ENCODE results near the gene RXRA. TPM values are rescaled to one million over a fixed set of nuclear protein-coding genes. Genes with fewer than 3 reads are reported as not detected.
"Not testable (repeated sequence)": the region's sequence is repeated elsewhere in the genome, so short reads cannot be mapped to it uniquely, and the experiment has no call there.

RXRA gene
- total RNA-seq, 1 donor = 11.2 TPM

DNA sequence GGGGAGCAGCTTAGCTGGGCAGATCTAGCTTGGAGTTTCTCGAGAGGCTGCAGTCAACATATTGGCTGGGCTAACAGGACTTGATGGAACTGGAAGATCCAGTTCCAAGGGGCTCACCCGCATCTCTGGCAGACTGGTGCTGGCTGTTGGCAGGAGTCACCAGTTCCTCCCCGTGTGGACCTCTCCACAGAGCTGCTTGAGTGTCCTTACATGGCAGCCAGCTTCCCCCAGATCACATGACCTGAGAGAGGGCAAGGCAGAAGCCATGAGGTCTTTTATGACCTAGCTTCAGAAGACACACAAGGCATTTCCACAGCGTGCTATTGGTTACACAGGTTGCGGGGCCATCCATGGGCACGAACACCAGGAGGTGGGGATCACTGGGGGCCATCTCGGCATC, 26.4 kb upstream of the RXRA start:
- Histone ChIP-seq H3K4me3 (ENCODE audit: low read length) (no peak overlapping the region), H3K27me3 (ENCODE audit: insufficient read depth, low read length) (no peaks in the 10 kb centered on the region), H3K4me1 (ENCODE audit: insufficient read depth, low read length) (no peaks in the 10 kb centered on the region), H3K9me3 (ENCODE audit: low read depth, low read length) (no peaks in the 10 kb centered on the region)

DNA sequence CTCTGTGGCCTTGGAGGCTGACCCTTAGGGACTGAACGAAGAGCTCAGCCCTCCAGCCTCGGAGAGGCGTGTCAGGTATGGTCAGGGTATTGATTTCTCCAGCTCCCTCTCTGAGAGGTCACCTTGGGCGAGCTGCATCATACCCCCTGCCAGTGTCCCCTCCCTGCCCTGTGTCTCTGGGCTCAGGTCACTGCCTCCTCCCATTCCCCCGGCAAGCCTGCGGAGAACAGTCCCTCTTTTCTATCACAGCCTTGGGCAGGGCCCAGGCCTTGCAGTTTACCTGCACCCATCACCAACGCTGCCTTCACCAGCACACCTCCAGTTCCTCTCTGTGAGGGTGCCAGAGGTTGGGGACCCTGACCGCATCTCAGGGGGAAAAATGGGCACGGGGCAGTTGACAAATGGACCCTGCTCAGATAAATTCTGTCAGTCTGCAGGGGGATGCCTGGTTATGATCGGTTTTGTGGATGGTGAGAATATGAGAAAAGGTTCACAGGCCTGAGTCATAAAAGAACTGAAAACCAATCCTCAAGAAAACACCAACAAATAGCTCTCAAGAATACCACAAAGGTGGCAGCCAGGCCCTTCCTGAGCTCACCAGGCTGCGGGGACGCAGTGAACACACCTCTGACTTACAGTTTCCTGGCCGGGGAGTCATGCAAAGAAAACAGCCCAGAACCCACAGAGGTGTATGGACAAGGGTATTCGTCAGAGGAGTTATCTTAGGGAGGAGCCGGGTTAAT, 24.7 kb upstream of the RXRA start:
- Histone ChIP-seq H3K27me3 (ENCODE audit: insufficient read depth, low read length) (no peaks in the 10 kb centered on the region), H3K4me3 (ENCODE audit: low read length) (no peak overlapping the region), H3K4me1 (ENCODE audit: insufficient read depth, low read length) (no peaks in the 10 kb centered on the region), H3K9me3 (ENCODE audit: low read depth, low read length) (no peaks in the 10 kb centered on the region)

DNA sequence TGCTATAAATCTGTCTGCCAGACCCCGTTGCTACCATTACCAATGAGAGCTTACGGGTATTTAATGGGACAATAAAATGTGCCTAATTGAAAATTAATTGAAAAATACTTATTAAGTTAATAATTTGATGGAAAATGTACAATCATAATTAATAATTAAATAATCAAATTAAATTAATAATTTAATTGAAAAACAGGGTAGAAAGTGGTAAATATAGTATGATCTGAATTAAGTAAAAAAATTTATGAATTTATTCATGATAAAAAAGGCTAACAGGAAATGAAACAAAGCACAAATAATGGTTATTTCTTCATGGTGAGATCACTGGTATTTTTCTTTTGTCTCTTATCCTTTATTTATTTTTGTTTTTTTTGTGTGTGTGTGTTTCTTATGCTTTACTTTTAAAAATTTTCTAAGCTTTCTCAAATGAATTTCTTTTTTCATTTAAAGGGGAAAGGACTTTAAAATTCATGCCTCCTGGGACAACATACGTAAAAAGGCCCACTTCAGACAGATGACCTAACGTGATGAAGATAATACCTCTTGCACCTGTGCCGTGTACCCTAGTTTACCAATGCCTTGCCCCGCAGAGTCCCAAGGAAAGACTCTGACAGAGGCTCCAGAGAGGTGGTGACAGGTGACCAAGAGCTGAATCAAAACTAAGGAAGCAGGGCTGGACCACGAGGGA, 24.0 kb upstream of the RXRA start:
- H3K9me3 ChIP-seq (ENCODE audit: low read depth, low read length) = no peaks in the 10 kb centered on the region
- no peak overlapping the region for H3K4me3 ChIP-seq (ENCODE audit: low read length)
- H3K4me1 ChIP-seq (ENCODE audit: insufficient read depth, low read length) = no peaks in the 10 kb centered on the region
- no peaks in the 10 kb centered on the region for H3K27me3 ChIP-seq (ENCODE audit: insufficient read depth, low read length)

DNA sequence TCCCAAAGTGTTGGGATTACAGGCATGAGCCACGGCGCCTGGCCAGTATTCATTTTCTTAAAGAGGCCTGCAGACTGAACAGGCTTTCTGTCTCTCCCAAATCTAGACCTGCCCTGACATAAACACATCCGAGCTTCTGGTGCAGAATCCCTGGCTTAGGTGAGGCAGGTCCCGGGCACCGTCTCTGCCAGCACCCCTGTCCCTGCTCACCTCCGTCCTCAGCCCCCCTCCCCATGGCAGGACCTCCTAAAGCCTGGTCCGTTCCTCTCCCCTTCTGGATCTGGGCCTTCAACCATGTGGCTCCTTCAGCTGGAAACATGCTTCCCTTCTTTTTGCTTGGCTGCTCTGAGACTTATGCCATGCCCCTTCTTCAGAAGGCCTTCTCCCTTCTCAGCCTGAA, 22.7 kb upstream of the RXRA start:
- Histone ChIP-seq H3K27me3 (ENCODE audit: insufficient read depth, low read length) (no peaks in the 10 kb centered on the region), H3K4me3 (ENCODE audit: low read length) (no peak overlapping the region), H3K9me3 (ENCODE audit: low read depth, low read length) (no peaks in the 10 kb centered on the region), H3K4me1 (ENCODE audit: insufficient read depth, low read length) (no peaks in the 10 kb centered on the region)

DNA sequence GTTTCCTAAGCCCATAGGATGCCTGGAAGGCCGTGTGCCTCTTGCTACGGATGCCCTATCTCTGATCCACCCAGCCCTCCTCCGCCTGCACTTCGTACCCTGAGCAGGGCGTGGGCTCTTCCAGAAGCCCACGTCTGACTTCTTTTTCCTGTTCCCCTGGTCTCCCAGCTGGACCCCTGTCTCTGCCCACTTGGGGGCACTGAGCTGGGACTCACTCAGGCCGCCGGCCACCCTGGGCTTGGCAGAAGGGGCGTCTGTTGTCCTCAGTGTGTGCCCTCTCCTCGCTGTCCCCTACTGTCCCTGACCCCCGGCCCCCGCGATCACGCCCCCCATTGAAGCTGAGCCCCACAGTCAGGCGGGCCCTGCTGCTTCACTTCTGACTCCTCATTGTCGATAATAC, 22.0 kb upstream of the RXRA start:
- Histone ChIP-seq H3K4me3 (ENCODE audit: low read length) (no peak overlapping the region), H3K4me1 (ENCODE audit: insufficient read depth, low read length) (no peaks in the 10 kb centered on the region), H3K27me3 (ENCODE audit: insufficient read depth, low read length) (no peaks in the 10 kb centered on the region), H3K9me3 (ENCODE audit: low read depth, low read length) (no peaks in the 10 kb centered on the region)

DNA sequence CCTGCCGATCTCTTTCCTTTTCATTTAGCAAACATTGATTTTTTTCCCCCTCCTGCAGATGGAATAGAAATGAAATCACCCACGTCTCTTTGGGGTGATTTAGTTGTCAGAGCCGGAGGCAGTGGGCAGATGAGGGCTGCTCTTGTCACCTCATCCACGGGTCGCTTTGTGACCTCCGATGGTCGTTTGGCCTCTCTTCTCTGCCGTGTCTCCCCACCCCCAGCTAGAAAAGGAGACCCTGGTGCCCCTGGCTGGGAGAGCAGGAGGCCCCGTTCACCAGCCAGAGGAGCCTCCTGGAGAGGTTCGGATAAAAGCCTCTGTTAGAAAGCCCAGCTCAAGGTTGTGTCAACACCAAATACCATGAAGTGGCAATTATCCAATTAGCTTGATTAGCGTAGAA, 21.6 kb upstream of the RXRA start:
- Histone ChIP-seq H3K4me3 (ENCODE audit: low read length) (no peak overlapping the region), H3K4me1 (ENCODE audit: insufficient read depth, low read length) (no peaks in the 10 kb centered on the region), H3K27me3 (ENCODE audit: insufficient read depth, low read length) (no peaks in the 10 kb centered on the region), H3K9me3 (ENCODE audit: low read depth, low read length) (no peaks in the 10 kb centered on the region)

DNA sequence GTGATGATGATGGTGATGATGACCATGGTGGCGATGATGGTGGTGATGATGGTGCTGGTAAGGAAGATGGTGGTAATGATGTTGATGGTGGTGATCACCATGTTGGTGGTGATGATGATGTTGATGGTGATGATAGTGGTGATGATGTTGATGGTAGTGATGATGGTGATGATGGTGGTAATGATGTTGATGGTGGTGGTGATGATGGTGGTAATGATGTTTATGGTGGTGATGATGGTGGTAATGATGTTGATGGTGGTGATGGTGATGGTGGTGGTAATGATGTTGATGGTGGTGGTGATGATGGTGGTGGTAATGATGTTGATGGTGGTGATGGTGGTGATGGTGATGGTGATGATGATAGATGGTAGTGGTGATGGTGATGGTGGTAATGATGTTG, 20.7 kb upstream of the RXRA start:
- Histone ChIP-seq H3K4me3 (ENCODE audit: low read length) (no peak overlapping the region), H3K9me3 (ENCODE audit: low read depth, low read length) (no peaks in the 10 kb centered on the region), H3K27me3 (ENCODE audit: insufficient read depth, low read length) (no peaks in the 10 kb centered on the region), H3K4me1 (ENCODE audit: insufficient read depth, low read length) (no peaks in the 10 kb centered on the region)

DNA sequence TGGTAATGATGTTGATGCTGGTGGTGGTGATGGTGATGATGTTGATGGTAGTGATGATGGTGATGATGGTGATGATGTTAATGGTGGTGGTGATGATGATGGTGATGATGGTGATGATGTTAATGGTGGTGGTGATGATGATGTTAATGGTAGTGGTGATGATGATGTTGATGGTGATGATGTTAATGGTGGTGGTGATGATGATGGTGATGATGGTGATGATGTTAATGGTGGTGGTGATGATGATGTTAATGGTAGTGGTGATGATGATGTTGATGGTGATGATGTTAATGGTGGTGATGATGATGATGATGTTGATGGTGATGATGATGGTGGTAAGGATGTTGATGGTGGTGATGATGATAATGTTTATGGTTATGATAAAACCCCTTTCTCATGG, 20.2 kb upstream of the RXRA start:
- not testable (repeated sequence) for H3K4me3 ChIP-seq (ENCODE audit: low read length); H3K9me3 ChIP-seq (ENCODE audit: low read depth, low read length); H3K27me3 ChIP-seq (ENCODE audit: insufficient read depth, low read length); H3K4me1 ChIP-seq (ENCODE audit: insufficient read depth, low read length)

DNA sequence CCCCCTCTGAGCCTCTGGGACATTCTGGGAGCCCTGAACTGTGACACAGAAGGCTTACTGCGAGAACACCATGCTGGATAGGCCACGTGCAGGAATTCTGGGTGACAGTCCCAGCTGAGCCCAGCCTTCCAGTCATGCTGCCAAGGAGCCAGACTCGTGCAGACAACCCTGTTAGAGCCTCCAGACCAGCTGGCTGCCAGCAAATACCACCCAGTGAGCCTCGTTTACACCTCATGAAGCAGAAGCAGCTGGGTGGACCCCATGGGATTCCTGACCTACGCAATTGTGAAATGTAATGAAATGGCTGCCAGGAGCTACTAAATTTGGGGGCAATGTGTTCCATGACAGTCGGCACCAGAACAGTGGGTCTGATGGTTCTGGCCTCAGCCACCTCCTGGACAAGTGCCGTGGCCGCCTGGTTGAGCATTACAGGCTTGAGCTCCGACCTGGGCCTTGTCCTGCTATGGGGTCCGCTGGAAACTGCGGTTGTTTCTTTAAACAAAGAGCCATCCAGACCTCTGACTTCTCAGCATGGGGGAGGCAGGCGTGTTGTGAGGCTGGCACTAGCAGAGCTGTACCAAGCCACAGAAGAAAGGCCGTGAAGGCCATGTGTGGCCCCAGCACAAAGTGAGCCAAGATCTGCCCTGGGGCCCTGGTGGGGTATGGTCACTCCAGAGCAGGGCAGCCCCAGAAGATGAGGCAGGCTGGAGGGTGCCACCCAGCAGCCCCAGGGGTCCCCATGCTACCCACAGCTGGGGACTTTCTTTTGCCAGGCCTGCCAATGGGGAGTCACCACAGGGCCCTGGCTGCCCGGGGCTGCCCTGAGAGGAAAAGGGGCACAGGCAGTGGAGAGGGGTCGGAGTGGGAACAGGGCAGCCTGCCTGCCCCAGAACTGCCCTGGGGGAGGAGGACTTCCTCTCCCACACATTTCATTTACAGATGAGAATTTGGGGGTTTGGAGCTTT, 19.3 kb upstream of the RXRA start:
- H3K4me1 ChIP-seq (ENCODE audit: insufficient read depth, low read length) = no peaks in the 10 kb centered on the region
- no peaks in the 10 kb centered on the region for H3K9me3 ChIP-seq (ENCODE audit: low read depth, low read length)
- peaks cover 3% of the 10 kb centered on the region for H3K27me3 ChIP-seq (ENCODE audit: insufficient read depth, low read length)
- H3K4me3 ChIP-seq (ENCODE audit: low read length) = no peak overlapping the region

DNA sequence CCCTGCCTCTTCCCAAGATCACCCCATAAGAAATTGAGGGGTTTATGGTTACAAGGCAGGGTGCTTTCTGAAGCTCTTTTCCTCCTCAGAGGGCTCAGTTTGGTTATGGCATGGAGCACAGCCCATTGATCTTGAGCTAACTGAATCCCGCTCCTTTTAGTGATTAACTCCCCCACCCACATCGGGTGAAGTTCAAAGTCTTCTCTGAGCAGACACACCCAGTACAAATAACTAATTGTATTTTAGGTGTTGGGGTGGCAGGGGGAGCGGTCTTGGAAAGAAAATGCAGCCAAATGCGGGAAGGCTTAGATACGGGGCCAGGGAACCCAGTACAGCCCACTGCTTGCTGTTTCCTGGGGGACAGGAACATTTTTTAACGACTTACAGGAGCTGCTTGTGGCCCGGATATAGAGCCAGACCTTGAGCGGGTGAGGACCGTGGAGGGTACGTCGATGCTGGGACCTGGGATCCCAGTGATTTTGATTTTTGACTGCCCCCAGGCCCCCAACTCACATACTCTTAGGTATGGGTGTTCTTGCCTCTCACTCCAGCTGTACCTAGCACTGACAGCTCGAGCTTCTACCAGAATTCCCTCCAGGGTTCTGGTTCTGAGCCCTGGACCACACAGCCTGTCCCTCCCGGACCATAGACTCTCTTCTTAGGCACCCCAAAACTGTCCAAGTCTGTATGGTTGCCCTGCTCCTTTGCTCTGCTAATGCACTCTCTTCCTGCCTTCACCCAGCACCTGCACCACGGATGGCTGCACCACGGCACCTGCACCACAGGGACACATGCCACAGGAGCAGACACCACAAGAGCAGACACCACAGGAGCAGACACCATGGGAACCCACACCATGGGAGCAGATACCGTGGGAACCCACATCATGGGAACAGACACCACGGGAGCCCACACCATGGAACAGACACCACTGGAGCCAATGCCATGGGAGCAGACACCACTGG, 18.3 kb upstream of the RXRA start:
- no peak overlapping the region for H3K4me3 ChIP-seq (ENCODE audit: low read length)
- H3K9me3 ChIP-seq (ENCODE audit: low read depth, low read length) = no peaks in the 10 kb centered on the region
- H3K27me3 ChIP-seq (ENCODE audit: insufficient read depth, low read length) = peaks cover 3% of the 10 kb centered on the region
- no peaks in the 10 kb centered on the region for H3K4me1 ChIP-seq (ENCODE audit: insufficient read depth, low read length)

DNA sequence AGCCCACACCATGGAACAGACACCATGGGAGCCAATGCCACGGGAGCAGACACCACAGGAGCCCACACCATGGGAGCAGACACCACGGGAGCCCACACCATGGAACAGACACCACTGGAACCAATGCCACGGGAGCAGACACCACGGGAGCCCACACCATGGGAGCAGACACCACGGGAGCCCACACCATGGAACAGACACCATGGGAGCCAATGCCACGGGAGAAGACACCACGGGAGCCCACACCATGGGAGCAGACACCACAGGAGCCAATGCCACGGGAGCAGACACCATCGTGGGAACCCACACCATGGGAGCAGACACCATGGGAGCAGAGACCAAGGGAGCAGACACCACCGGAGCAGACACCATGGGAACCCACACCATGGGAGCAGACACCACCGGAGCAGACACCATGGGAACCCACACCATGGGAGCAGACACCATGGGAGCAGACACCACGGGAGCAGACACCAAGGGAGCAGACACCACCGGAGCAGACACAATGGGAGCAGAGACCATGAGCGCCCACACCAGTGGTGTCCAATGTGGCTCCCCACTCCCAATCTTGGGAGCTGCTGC, 17.5 kb upstream of the RXRA start:
- not testable (repeated sequence) for H3K4me3 ChIP-seq (ENCODE audit: low read length); H3K9me3 ChIP-seq (ENCODE audit: low read depth, low read length); H3K27me3 ChIP-seq (ENCODE audit: insufficient read depth, low read length); H3K4me1 ChIP-seq (ENCODE audit: insufficient read depth, low read length)

DNA sequence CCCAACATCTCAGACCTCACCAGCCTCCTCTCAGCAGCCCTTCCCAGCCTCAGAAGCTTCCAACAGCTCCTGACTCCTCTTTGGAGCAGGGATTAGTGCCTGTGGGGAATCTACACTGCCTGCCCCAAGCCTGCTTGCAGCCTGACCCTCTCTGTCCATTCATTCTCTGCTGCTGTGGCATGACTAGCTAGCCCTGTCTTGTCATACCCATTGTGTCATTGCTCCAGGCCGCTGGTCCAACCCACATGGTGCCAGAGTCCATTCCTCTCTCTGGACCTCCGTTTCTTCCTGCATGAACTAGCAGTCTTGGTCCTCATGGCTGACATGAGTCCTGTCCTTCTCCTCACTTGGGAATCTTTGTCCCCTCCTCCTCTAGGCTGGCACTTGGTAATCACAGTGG, 12.8 kb upstream of the RXRA start:
- peaks cover 3% of the 10 kb centered on the region for H3K27me3 ChIP-seq (ENCODE audit: insufficient read depth, low read length)
- no peak overlapping the region for H3K4me3 ChIP-seq (ENCODE audit: low read length)
- no peaks in the 10 kb centered on the region for H3K9me3 ChIP-seq (ENCODE audit: low read depth, low read length)
- H3K4me1 ChIP-seq (ENCODE audit: insufficient read depth, low read length) = no peaks in the 10 kb centered on the region

DNA sequence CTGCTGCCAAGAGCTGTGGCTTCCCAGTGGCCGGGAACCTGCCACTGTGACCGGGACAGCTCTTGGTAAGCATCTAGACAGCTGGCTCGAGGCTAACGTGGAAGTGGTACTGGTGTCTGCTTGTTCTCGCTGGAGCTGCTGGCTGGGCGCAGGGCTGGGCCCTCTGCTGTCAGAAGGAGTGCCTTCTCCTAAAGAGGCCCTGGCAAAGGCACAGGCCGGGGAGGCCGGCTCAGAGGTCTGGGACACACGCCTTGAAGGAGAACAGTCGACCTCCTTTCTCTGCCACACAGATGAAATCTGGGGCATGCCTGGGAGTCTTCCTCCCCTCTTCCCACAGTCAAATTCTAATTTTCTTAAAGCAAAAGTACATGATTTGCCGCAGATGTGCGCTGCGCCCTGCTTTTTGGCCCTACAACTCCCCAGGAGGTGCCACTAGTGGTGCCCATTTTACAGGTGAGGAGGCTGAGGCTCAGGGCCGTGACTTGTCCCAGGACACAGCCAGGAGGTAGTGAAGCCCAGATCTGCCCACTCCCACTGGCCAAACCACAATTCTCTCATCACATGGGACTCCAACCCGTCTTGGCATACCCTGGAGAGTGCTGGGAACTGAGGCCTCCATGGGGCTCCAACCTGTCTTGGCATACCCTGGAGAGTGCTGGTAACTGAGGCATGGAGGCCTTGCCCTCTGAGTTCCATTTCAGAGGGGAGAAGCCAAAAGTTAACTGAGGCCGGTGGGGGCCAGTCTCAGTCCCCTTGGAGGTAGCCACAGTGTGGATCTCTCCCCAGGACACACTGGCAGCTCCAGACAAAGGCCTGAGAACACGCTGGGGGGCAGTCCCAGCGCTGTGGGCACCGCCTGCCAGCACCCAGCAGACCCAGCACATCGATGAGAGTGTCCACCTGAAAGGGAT, 12.0 kb upstream of the RXRA start:
- H3K9me3 ChIP-seq (ENCODE audit: low read depth, low read length) = no peaks in the 10 kb centered on the region
- H3K4me1 ChIP-seq (ENCODE audit: insufficient read depth, low read length) = no peaks in the 10 kb centered on the region
- peaks cover 3% of the 10 kb centered on the region for H3K27me3 ChIP-seq (ENCODE audit: insufficient read depth, low read length)
- no peak overlapping the region for H3K4me3 ChIP-seq (ENCODE audit: low read length)

All from mononuclear cell (primary cell).